Gastrocnemius medialis (tissue), 4 donors: ENCODE results near the gene CDH23. TPM values are rescaled to one million over a fixed set of nuclear protein-coding genes. Genes with fewer than 3 reads are reported as not detected.

Experiments used
- ATAC-seq, 2 donors: fragments of 150-250 bp; one replicate each; pipeline ENCODE4 v1.9.1; 2016
- DNase-seq, 2 donors: peaks; one replicate each; pipeline ENCODE4 v3.0.0-alpha.2; 2019
- H3K27ac ChIP-seq, 4 donors: fragments of 200-600 bp; sonication (generic); 1 replicate in 1 of 4; 2 replicates in 3 of 4; pipeline ENCODE4 v1.5.1; 2016 to 2018; ENCODE audit warnings: mild to moderate bottlenecking in 2 of 4, moderate library complexity in 1 of 4
- H3K27me3 ChIP-seq, 3 donors: fragments of 200-600 bp; sonication (generic) in 2 of 3; 1 replicate in 1 of 3; 2 replicates in 2 of 3; pipeline versions ENCODE4 v1.5.1 to v1.6.0; 2016 to 2019; ENCODE audit warnings: mild to moderate bottlenecking in 1 of 3, moderate library complexity in 1 of 3
- H3K36me3 ChIP-seq, 2 donors: fragments of 200-600 bp; sonication (generic) in 1 of 2; one replicate each; pipeline ENCODE4 v1.5.1; 2017 to 2018
- H3K4me1 ChIP-seq, 2 donors: fragments of 200-600 bp; sonication (generic) in 1 of 2; one replicate each; pipeline ENCODE4 v1.5.1; 2016 to 2017; ENCODE audit warnings: mild to moderate bottlenecking in 2 of 2
- H3K4me3 ChIP-seq, 4 donors: fragments of 200-600 bp; sonication (generic) in 3 of 4; 1 replicate in 1 of 4; 2 replicates in 3 of 4; pipeline ENCODE4 v1.5.1; 2016 to 2019; ENCODE audit warnings: mild to moderate bottlenecking in 2 of 4
- H3K9me3 ChIP-seq, 3 donors: fragments of 200-600 bp; sonication (generic) in 2 of 3; 1 replicate in 1 of 3; 2 replicates in 2 of 3; pipeline ENCODE4 v1.5.1; 2016 to 2019
- POLR2A ChIP-seq, 2 donors: fragments of 450-650 bp; IDR thresholded peaks; one replicate each; pipeline ENCODE4 v1.6.1; 2017; ENCODE audit warnings: antibody characterized with exemption in 2 of 2, mild to moderate bottlenecking in 2 of 2, moderate library complexity in 2 of 2
- in situ Hi-C, 4 donors: fragments of 200-750 bp; cut with MboI; loops; one replicate each; pipeline versions ENCODE4 v1.15.0 to v1.8.0; 2017; ENCODE audit warnings: low sequenced_read_pairs in 4 of 4
- intact Hi-C: fragments of 100-400 bp; cut with DNase I; formaldehyde crosslinking; loops from one replicate; pipeline ENCODE4 v1.15.1; 2023; ENCODE audit warnings: low total_unique reads
- total RNA-seq, 4 donors: library from RNA; depleted of rRNA; stranded (reverse); fragments of >200 nt; gene quantifications; one replicate each; pipeline versions ENCODE4 v1.1.0 to v1.2.3, GENCODE V29; 2016
- TF ChIP-seq, protein P1 (sequence below), 5 experiments: fragments of 450-650 bp in 3 of 5; fragments of 200-600 bp in 2 of 5; sonication (generic) in 2 of 5; IDR thresholded peaks in 4 of 5; conservative IDR thresholded peaks in 1 of 5; 1 replicate in 4 of 5; 2 replicates in 1 of 5; pipeline ENCODE4 v1.5.1; 2016 to 2019; ENCODE audit warnings: antibody characterized with exemption in 5 of 5, mild to moderate bottlenecking in 3 of 5, moderate library complexity in 3 of 5

The CDH23 gene
- total RNA-seq, 4 donors from 2014 or later: 0.53 to 1.8 (median 1.2) TPM

DNA sequence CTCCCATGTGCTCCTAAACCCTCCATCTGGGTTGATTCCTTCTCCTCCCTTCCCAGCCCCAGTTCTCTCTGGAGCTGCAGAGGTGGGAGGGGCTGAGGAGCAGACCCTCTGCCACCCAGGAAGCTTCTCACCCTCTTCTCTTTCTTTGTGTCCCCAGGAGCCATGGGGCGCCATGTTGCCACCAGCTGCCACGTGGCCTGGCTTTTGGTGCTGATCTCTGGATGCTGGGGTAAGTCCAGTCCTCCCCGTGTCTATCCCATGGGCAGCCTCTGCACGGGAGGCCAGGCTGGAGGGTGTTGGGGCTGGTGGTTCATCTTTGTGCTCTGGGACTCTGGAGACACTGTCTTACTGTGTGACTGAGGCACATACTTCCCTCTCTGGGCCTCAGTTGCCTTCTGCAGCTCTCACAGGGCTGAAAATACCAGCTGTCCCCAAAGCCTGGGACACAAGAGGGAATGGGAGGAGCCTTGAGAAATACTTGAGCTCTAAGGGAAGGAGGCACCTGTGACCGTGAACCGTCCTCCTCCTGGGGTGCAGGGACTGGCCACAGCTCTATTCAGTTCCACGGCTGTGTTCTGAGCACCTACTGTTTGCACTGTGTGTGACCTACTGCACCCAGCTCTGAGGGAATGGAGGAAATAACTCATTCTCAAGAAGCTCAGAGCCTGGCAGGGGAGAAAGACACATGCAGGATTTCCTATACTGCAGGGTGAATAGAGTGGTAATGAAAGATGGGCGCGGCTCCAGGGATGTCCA, 43.1 kb downstream of the CDH23 start:
- H3K27ac ChIP-seq: no peak overlapping the region
- no peak overlapping the region for H3K4me3 ChIP-seq
- in situ Hi-C loops: no loop called here
- H3K36me3 ChIP-seq: no peaks in the 10 kb centered on the region
- no peak for TF ChIP-seq POLR2A (IDR thresholded peaks at IDR 0.05)
- TF ChIP-seq, protein P1, sequence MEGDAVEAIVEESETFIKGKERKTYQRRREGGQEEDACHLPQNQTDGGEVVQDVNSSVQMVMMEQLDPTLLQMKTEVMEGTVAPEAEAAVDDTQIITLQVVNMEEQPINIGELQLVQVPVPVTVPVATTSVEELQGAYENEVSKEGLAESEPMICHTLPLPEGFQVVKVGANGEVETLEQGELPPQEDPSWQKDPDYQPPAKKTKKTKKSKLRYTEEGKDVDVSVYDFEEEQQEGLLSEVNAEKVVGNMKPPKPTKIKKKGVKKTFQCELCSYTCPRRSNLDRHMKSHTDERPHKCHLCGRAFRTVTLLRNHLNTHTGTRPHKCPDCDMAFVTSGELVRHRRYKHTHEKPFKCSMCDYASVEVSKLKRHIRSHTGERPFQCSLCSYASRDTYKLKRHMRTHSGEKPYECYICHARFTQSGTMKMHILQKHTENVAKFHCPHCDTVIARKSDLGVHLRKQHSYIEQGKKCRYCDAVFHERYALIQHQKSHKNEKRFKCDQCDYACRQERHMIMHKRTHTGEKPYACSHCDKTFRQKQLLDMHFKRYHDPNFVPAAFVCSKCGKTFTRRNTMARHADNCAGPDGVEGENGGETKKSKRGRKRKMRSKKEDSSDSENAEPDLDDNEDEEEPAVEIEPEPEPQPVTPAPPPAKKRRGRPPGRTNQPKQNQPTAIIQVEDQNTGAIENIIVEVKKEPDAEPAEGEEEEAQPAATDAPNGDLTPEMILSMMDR (IDR thresholded peaks at IDR 0.05 in 4 of 5, conservative IDR thresholded peaks at IDR 0.05 in 1 of 5): no peak
- no peaks in the 10 kb centered on the region for H3K9me3 ChIP-seq
- no peak for ATAC-seq
- no peaks in the 10 kb centered on the region for H3K4me1 ChIP-seq
- no peak for DNase-seq
- intact Hi-C loops: no loop called here
- no peaks in the 10 kb centered on the region for H3K27me3 ChIP-seq

DNA sequence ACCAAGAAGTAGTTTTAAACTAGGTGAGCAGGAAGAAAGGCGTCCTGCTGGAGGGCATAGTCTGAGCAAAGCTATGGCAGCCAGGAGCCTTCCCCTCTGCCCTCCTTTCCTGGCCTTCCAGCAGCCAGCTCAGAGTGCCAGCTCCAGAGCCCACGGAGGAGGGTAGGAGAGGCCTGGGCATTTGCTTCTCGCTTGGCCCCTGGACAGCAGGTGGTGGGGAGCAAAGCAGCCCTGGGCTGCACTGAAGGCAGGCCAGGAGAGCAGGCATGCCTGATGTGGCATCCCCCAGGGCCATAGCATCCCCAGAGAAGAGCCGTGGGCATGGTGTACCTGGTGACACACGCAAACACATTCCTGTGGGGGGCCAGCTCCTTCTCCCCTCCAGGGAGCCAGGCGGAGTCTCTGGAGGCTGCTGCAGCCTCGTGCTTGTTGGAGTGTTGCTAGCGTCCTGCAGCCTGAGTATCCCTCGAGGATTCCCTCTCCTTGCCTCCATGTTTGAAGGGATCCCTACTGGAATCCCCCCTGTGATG, 43.9 kb downstream of the CDH23 start:
- in situ Hi-C loops: no loop called here

DNA sequence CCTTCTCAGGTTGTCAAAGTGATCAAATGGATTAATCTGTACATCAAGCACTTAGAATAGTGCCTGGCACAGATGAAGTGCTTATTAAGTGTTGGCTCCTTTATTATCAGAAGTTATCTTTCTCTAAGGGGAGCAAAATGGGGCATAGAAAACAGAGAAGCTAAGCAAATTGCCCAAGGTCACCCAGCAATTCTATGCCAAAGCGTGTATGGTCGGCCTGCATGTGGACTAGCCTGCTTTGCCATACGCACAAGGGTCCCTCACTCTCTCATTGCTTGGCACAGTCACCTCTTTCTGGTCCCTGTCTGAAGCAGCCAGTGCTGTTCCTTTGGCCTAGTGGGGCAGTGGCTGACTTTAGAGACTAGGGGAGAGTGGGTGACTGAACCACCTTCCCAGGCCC, 45.3 kb downstream of the CDH23 start:
- in situ Hi-C loops: no loop called here
- TF ChIP-seq POLR2A (IDR thresholded peaks at IDR 0.05): no peak
- TF ChIP-seq, protein P1 (IDR thresholded peaks at IDR 0.05 in 4 of 5, conservative IDR thresholded peaks at IDR 0.05 in 1 of 5): no peak
- intact Hi-C loops: no loop called here

More for the DNA sequence above, 43.9 kb downstream of the CDH23 start:
- Histone ChIP-seq H3K4me1 (no peaks in the 10 kb centered on the region), H3K27ac (no peak overlapping the region), H3K9me3 (no peaks in the 10 kb centered on the region), H3K4me3 (no peak overlapping the region), H3K27me3 (no peaks in the 10 kb centered on the region), H3K36me3 (no peaks in the 10 kb centered on the region)
- TF ChIP-seq POLR2A (IDR thresholded peaks at IDR 0.05): no peak
- TF ChIP-seq, protein P1 (IDR thresholded peaks at IDR 0.05 in 4 of 5, conservative IDR thresholded peaks at IDR 0.05 in 1 of 5): no peak
- ATAC-seq (no peak), DNase-seq (no peak)
- intact Hi-C loops: no loop called here

DNA sequence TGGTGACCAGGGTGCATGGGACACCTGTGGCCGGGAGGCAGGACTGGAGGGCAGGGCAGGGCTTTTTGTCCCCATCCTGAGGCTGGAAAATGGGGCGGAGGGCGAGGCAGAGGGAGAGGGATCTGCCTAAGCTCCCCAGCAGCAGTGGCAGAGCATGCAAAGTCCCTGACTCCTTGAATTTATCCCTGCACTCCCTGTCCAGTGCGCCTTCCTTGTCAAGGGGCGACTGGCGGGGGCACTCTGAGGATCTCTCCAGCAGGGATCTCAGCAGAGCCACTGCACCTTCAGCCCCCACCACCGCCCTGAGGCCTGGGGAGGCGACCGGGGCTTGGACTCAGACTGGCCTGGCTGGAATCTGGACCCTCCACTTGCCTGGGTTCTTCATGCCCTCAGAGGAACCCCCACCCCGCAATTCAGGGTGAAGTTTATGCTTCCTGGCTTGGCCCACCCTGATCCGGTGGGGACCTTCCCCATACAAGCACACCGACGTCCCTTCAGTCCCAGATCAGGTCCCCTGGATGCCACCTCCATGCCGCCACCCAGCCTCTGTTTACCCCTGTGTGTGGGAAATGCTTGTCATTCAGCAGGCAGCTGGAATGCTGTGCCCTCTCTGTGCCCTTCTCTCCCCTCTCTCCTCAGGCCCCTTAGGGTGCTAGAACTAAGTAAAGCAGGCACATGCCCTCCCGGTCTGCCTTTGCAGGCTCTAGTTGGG, 46.3 kb downstream of the CDH23 start:
- Histone ChIP-seq H3K36me3 (no peaks in the 10 kb centered on the region), H3K4me1 (no peaks in the 10 kb centered on the region), H3K9me3 (no peaks in the 10 kb centered on the region), H3K4me3 (no peak overlapping the region), H3K27ac (no peak overlapping the region), H3K27me3 (no peaks in the 10 kb centered on the region)
- TF ChIP-seq, protein P1 (IDR thresholded peaks at IDR 0.05 in 4 of 5, conservative IDR thresholded peaks at IDR 0.05 in 1 of 5): no peak
- no peak for TF ChIP-seq POLR2A (IDR thresholded peaks at IDR 0.05)
- no peak for DNase-seq
- intact Hi-C loops (no loop called here), in situ Hi-C loops (no loop called here)
- no peak for ATAC-seq

More for the DNA sequence above, 45.3 kb downstream of the CDH23 start:
- ATAC-seq (no peak), DNase-seq (no peak)
- H3K27me3 ChIP-seq: no peaks in the 10 kb centered on the region
- no peaks in the 10 kb centered on the region for H3K9me3 ChIP-seq
- no peaks in the 10 kb centered on the region for H3K36me3 ChIP-seq
- H3K27ac ChIP-seq: no peak overlapping the region
- no peak overlapping the region for H3K4me3 ChIP-seq
- no peaks in the 10 kb centered on the region for H3K4me1 ChIP-seq
